GM19438 (cell line): ENCODE measurements around the gene LSM2.
"Not testable (repeated sequence)": the region's sequence is repeated elsewhere in the genome, so short reads cannot be mapped to it uniquely, and the experiment has no call there.

ENCODE experiments used
- ATAC-seq: cut with Tn5 transposase; IDR thresholded peaks from one replicate; pipeline ENCODE4 v1.9.1; 2021; ENCODE audit warnings: low read depth; ENCODE audit not compliant: unreplicated experiment

LSM2 gene

GRCh38 chr6:31827286-31828079 lies 20.7 kb upstream of the LSM2 start, which contains the start of gene HSPA1B:
TSS of gene HSPA1B (plus strand) at chr6:31827738. CDS start at chr6:31827951, 213 bp downstream.
- peak; percentile 54 for ATAC-seq

- ATAC-seq: no peak
Measured at GRCh38 chr6:31826793-31827285, 20.1 kb upstream of the LSM2 start.

DNA sequence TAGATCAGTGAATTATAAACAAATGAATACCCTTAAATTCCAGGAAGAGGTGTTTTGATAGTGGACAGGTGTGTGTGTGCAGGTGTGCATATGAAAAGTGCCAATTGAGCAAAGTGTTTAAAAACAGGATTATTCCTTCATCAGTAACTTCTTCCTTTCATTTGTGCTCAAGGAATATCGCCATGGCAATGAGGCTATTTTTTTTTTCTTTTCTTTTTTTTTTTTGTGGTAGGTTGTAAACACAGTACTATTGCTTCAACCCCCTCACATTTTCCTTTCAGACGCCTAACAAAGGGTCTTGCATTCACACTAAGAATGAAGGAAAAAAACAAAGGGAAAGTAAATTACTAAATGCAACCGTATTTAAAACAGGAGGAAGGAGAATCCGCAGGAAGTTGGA lies 18.8 kb upstream of the LSM2 start:
- ATAC-seq: no peak

- not testable (repeated sequence) for ATAC-seq
Measured at GRCh38 chr6:31823592-31824196, 16.9 kb upstream of the LSM2 start.

- ATAC-seq: no peak
Measured at GRCh38 chr6:31822036-31822821, 15.5 kb upstream of the LSM2 start.

GRCh38 chr6:31821301-31822035 lies 14.7 kb upstream of the LSM2 start:
- ATAC-seq: no peak

DNA sequence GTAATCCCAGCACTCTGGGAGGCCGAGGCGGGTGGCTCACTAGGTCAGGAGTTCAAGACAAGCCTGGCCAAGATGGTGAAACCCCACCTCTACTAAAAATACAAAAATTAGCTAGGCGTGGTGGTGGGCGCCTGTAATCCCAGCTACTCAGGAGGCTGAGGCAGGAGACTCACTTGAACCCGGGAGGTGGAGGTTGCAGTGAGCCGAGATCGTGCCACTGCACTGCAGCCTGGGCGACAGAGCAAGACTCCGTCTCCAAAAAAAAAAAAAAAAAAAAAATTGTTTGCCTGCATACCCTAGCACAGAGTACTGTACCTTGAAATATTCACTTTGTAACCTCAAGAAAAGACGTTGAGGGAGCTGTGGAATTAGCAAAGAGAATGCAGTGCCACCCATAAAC lies 13.6 kb upstream of the LSM2 start:
- not testable (repeated sequence) for ATAC-seq

DNA sequence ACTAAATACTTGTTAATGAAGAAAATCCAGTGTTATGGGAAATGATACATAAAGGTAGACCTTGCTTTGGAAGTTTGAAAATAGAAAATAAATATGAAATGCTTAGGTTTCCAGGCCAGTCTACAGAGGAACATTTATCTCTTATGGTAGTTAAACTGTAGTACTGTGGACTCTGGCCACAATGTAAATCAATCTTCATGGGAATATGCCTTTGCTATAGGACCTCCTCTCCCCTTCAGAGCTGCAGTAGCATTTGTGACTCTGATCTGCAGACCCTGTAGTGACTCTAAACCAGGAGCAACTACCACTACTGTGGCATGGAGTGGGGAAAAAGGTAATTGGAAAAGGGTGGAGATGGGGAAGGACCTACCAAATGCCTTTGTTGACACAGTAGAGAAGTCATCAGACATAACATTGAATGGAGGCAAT lies 13.1 kb upstream of the LSM2 start:
- no peak for ATAC-seq

DNA sequence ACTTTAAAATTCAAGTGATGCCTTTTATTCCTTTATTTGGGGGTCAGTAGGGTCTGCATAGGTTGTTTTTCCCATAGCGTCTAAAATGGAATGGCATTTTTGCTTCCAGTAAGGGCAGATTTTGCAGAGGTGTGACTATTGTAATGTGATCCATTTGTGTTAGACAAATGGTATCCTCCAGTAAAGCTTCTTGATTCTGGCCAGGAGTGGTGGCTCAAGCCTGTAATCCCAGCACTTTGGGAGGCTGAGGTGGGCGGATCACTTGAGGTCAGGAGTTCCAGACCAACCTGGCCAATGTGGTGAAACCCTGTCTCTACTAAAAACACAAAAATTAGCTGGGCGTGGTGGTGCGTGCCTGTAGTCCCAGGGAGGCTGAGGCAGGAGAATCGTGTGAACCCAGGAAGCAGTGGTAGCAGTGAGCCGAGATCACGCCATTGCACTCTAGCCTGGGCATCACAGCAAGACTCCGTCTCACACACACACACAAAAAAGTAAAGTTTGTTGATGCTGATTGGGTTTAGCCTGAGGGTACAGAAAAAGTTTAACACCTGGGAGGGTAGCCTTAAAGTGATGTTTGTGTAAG lies 11.3 kb upstream of the LSM2 start:
- ATAC-seq: not testable (repeated sequence)

- ATAC-seq: not testable (repeated sequence)
Measured at GRCh38 chr6:31817133-31817928, 10.6 kb upstream of the LSM2 start.

DNA sequence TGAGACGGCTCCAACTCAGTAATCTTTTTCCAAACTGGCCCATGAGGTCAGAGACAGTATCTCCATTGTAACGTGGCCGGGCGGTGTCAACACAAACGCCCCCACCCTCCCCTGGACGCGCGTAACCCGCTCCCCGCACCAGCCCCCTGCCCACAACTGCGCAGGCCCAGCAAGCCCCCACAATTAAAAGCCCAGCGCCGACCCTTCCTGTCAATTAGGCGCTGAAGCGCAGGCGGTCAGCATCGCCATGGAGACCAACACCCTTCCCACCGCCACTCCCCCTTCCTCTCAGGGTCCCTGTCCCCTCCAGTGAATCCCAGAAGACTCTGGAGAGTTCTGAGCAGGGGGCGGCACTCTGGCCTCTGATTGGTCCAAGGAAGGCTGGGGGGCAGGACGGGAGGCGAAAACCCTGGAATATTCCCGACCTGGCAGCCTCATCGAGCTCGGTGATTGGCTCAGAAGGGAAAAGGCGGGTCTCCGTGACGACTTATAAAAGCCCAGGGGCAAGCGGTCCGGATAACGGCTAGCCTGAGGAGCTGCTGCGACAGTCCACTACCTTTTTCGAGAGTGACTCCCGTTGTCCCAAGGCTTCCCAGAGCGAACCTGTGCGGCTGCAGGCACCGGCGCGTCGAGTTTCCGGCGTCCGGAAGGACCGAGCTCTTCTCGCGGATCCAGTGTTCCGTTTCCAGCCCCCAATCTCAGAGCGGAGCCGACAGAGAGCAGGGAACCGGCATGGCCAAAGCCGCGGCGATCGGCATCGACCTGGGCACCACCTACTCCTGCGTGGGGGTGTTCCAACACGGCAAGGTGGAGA lies 8.5 kb upstream of the LSM2 start, which contains the start of the genes HSPA1A and HSPA1L:
Gene HSPA1A (plus strand): TSS at position 519 of the 814 bp plus-strand sequence. CDS start 214 bp downstream, at position 733.
Gene HSPA1L (minus strand): TSS at position 259 of the 814 bp plus-strand sequence. CDS start 3,311 bp downstream, outside the sequence.
- ATAC-seq: no peak

DNA sequence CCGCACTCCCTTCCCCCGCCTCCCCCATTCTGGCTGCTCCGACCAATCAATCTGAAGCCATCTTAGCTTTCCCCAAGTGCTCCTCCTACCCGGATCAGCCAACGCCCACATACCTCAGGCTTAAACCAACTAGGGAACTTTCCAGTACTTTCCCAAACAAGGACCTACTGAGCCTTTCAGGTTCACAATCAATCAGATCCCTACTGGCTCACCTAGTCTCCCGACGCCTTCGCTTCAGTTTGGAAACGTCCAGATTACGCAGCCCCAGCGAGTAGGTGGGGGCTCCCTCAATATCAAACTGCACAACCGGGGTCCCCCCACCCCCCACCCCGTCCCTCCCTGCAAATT lies 7.9 kb upstream of the LSM2 start:
- no peak for ATAC-seq

- no peak for ATAC-seq
Measured at GRCh38 chr6:31813465-31813849, 6.7 kb upstream of the LSM2 start.

DNA sequence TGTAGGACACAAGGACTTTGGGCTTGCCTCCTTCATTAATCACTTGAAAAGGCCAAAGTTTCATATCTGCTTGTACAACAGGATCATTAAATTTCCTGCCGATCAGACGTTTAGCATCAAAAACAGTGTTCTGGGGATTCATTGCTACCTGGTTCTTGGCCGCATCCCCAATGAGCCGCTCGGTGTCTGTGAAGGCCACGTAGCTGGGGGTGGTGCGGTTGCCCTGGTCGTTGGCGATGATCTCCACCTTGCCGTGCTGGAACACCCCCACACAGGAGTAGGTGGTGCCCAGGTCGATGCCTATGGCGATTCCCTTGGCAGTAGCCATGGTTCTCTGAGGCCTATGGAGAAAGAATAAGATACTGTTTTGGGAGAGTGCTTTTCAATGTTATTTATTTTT lies 4.9 kb upstream of the LSM2 start:
- ATAC-seq: no peak

- not testable (repeated sequence) for ATAC-seq
Measured at GRCh38 chr6:31808599-31808998, 1.8 kb upstream of the LSM2 start.

- ATAC-seq: no peak
Measured at GRCh38 chr6:31805939-31806469, 762 bp downstream of the LSM2 start.

DNA sequence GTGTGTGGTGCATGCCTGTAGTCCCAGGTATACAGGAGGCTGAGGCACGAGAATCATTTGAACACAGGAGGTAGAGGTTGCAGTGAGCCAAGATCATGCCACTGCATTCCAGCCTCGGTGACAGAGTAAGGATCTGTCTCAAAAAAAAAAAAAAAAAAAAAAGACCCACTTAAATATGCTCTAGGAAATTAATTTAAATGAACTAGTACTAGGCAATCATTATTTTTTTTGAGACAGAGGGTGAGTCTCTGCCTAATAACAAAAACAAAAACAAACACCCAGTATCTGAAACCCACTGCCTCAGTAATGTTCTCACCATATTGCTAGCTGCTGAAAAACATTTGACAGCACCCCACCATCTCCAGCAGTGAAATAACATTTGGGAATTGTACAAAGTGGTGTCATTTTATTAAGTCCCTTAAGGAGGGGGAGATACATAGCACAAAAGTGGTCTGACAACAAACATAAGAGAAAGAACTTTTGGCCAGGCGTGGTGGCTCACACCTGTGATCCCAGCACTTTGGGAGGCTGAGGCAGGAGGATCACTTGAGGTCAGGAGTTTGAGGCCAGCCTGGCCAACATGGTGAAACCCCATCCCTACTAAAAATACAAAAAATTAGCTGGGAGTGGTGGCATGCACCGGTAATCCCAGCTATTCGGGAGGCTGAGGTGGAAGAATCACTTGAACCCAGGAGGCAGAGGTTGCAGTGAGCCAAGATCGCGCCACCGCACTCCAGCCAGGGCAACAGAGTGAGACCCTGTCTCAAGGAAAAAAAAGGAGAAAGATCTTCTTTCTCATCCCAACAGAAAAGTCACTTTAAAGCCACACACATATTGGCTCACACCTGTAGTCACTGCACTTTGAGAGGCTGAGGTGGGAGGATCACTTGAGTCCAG lies 5.5 kb downstream of the LSM2 start:
- not testable (repeated sequence) for ATAC-seq
